ENCODE measurements around the gene DDX10. TPM values are rescaled to one million over a fixed set of nuclear protein-coding genes. Genes with fewer than 3 reads are reported as not detected.

Gene DDX10
- polyA plus RNA-seq, 1 donor (not counting 4 experiments of a cell fraction or from before 2014, with no cell fraction given), result 32.3 TPM

DNA sequence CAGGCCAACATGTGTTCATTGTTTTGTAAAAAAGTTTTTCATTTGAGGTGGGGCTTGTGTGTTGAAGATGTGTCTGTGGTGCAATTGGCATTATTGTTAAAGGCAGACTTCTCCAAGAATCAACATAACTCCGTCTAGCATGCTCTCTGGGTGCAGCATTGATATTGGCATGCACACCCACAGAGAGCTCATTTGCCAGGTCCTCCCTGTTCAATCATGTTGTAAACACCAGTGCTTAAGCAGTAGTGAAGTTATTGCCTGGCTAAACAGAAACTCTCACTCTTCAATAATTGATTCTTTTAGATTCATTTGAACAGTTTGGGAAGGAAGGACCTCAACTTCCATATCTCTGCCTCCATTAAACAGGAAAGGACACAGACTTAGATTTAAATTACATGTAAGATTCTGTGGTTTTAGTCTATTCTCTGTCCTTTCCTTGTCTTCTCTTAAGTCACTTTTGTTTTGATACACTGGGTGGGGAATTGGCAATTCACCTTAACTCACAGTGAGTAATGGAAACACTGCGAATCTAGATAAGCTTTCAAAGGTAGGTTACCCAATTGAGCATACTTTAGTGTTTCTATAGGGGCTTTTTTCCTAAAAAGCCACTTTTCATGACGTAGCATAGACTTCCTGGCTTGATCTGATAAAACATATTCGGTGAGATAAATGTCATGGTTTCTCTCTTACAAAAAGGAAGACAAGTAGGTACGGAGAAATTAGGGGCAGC is 40.5 kb upstream of the DDX10 start:
- no peaks in the 10 kb centered on the region for H3K79me2 ChIP-seq (ENCODE audit: control insufficient read depth, insufficient read depth, low read length)
- peaks cover 22% of the 10 kb centered on the region for H3K4me1 ChIP-seq (ENCODE audit: control insufficient read depth, extremely low read depth, insufficient read depth, low read length)
- no peaks in the 10 kb centered on the region for H4K20me1 ChIP-seq (ENCODE audit: control insufficient read depth, extremely low read depth, insufficient read depth, low read length)
- FAIRE-seq (peak; percentile 32), DNase-seq (ENCODE audit: low read depth, low spot score) (no peak)
- H3K27ac ChIP-seq (ENCODE audit: control insufficient read depth, insufficient read depth, low read length), result no peak overlapping the region
- peak overlapping the region; percentile 73 for H2AFZ ChIP-seq (ENCODE audit: control insufficient read depth, low read length)
- H3K4me3 ChIP-seq (ENCODE audit: control insufficient read depth in 2 of 3, extremely low read depth in 1 of 3, insufficient read depth in 2 of 3, low read depth in 1 of 3, low read length in 3 of 3), result no peak overlapping the region
- no peaks in the 10 kb centered on the region for H3K9me1 ChIP-seq (ENCODE audit: control insufficient read depth, extremely low read depth, insufficient read depth, low read length)
- H3K9ac ChIP-seq (ENCODE audit: control insufficient read depth, extremely low read depth, insufficient read depth, low read length), result no peak overlapping the region
- H3K9me3 ChIP-seq (ENCODE audit: control insufficient read depth, low read depth, low read length), result peaks cover 2% of the 10 kb centered on the region
- H3K27me3 ChIP-seq (ENCODE audit: control insufficient read depth, extremely low read depth, insufficient read depth, low read length), result no peaks in the 10 kb centered on the region
- no peaks in the 10 kb centered on the region for H3K36me3 ChIP-seq (ENCODE audit: control insufficient read depth in 2 of 2, extremely low read depth in 1 of 2, insufficient read depth in 2 of 2, low read length in 2 of 2)
- TF ChIP-seq, protein P1, sequence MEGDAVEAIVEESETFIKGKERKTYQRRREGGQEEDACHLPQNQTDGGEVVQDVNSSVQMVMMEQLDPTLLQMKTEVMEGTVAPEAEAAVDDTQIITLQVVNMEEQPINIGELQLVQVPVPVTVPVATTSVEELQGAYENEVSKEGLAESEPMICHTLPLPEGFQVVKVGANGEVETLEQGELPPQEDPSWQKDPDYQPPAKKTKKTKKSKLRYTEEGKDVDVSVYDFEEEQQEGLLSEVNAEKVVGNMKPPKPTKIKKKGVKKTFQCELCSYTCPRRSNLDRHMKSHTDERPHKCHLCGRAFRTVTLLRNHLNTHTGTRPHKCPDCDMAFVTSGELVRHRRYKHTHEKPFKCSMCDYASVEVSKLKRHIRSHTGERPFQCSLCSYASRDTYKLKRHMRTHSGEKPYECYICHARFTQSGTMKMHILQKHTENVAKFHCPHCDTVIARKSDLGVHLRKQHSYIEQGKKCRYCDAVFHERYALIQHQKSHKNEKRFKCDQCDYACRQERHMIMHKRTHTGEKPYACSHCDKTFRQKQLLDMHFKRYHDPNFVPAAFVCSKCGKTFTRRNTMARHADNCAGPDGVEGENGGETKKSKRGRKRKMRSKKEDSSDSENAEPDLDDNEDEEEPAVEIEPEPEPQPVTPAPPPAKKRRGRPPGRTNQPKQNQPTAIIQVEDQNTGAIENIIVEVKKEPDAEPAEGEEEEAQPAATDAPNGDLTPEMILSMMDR (optimal IDR thresholded peaks at IDR 0.05 in 1 of 3, IDR thresholded peaks at IDR 0.05 in 1 of 3, conservative IDR thresholded peaks at IDR 0.05 in 1 of 3; ENCODE audit: extremely low read depth in 1 of 3, insufficient read depth in 2 of 3, low read length in 3 of 3), result no peak
- no peak for TF ChIP-seq EZH2 (IDR thresholded peaks at IDR 0.05; ENCODE audit: low read length)
- peak overlapping the region; percentile 66 for H3K4me2 ChIP-seq (ENCODE audit: control insufficient read depth, extremely low read depth, insufficient read depth, low read depth, low read length)
- dilution Hi-C loops (cut with MboI; ENCODE audit: extremely low pct_ligation_motif_present, low sequenced_read_pairs), result no loop called here

DNA sequence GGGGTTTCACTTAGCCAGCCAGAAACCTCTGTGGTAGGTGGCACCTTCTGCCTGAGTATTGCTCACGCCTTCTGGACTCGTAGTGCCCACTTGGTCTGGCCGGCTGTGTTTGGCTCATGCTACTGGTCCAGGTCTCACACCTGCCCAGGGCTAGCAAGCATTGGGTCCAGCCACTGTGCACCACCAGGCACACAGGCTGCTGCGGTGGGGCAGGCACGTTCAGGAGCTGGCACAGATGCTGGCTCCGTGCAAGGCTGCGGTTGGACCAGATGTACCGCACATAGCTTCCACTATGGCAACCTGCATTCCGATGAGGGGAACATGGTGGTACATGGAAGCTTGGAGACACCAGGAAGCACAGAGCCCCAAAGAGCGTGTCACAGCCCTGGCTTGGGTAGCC is 36.5 kb upstream of the DDX10 start:
- Histone ChIP-seq H4K20me1 (ENCODE audit: control insufficient read depth, extremely low read depth, insufficient read depth, low read length) (no peaks in the 10 kb centered on the region), H2AFZ (ENCODE audit: control insufficient read depth, low read length) (no peak overlapping the region), H3K9ac (ENCODE audit: control insufficient read depth, extremely low read depth, insufficient read depth, low read length) (no peak overlapping the region), H3K4me2 (ENCODE audit: control insufficient read depth, extremely low read depth, insufficient read depth, low read depth, low read length) (no peak overlapping the region), H3K79me2 (ENCODE audit: control insufficient read depth, insufficient read depth, low read length) (no peaks in the 10 kb centered on the region), H3K27ac (ENCODE audit: control insufficient read depth, insufficient read depth, low read length) (no peak overlapping the region), H3K4me1 (ENCODE audit: control insufficient read depth, extremely low read depth, insufficient read depth, low read length) (peaks cover 8% of the 10 kb centered on the region), H3K27me3 (ENCODE audit: control insufficient read depth, extremely low read depth, insufficient read depth, low read length) (no peaks in the 10 kb centered on the region), H3K9me3 (ENCODE audit: control insufficient read depth, low read depth, low read length) (peaks cover 2% of the 10 kb centered on the region), H3K4me3 (ENCODE audit: control insufficient read depth in 2 of 3, extremely low read depth in 1 of 3, insufficient read depth in 2 of 3, low read depth in 1 of 3, low read length in 3 of 3) (no peak overlapping the region), H3K36me3 (ENCODE audit: control insufficient read depth in 2 of 2, extremely low read depth in 1 of 2, insufficient read depth in 2 of 2, low read length in 2 of 2) (no peaks in the 10 kb centered on the region), H3K9me1 (ENCODE audit: control insufficient read depth, extremely low read depth, insufficient read depth, low read length) (no peaks in the 10 kb centered on the region)
- DNase-seq (ENCODE audit: low read depth, low spot score) (no peak), FAIRE-seq (no peak)
- dilution Hi-C loops (cut with MboI; ENCODE audit: extremely low pct_ligation_motif_present, low sequenced_read_pairs), result no loop called here
- TF ChIP-seq EZH2 (IDR thresholded peaks at IDR 0.05; ENCODE audit: low read length), result no peak
- TF ChIP-seq, protein P1 (optimal IDR thresholded peaks at IDR 0.05 in 1 of 3, IDR thresholded peaks at IDR 0.05 in 1 of 3, conservative IDR thresholded peaks at IDR 0.05 in 1 of 3; ENCODE audit: extremely low read depth in 1 of 3, insufficient read depth in 2 of 3, low read length in 3 of 3), result no peak
